DMS53 treated with DMSO at 0.1 percent for 48 hours (cell line): Measurements from ENCODE around the gene NDUFA3.

ENCODE experiments used
- DNase-seq: peaks from one replicate; lab custom pipeline; 2025; ENCODE audit not compliant: unreplicated experiment; lab: John Stamatoyannopoulos, UW

The NDUFA3 gene

DNA sequence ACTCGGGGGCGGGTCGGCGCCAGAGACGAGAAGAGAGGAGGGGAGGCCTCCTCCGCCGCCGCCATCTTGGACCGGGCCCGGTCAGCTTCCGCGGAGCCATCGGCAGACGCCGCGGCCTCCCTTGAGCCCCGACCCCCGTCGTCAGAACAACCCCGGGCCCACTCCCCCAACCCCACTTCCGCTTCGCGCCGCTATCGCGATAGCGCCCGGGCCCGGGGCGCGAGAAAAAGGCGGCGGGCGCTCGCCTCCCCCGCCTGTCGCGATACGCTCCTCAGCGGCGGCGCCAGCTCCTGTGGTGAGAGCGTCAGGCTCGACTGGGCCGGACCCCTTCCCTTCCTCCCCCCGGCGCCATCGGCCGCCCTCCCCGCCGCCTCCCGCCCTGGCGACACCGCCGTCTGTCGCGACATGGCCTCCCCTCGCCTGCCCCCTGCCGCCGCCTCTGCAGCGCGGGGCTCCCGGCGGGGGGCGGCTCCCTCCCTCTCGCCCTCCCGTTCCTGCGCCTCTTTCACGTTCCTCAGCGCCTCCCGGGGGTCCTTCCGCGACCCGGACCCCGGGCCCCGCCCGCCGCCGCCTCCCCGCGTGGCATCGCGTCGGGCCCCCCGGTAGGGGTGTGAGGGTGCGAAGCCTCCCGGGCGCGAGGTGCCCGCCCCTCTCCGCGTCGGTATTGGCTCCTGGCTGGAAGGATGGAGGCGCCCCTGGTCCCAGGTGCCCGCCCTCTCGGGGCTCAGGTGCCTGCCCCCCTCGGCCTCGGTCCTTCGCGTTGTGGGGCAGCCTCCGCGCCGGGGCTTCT lies 35.2 kb downstream of the NDUFA3 start, which contains the start of gene CNOT3:
Gene CNOT3 (plus strand): TSS at position 64 of the 790 bp plus-strand sequence. CDS start 5,217 bp downstream, outside the sequence.
- no peak for DNase-seq

GRCh38 chr19:54138489-54139256 lies 36.0 kb downstream of the NDUFA3 start:
- DNase-seq = no peak

GRCh38 chr19:54141356-54141755 lies 38.7 kb downstream of the NDUFA3 start:
- no peak for DNase-seq

GRCh38 chr19:54142166-54142780 lies 39.6 kb downstream of the NDUFA3 start:
- no peak for DNase-seq

DNA sequence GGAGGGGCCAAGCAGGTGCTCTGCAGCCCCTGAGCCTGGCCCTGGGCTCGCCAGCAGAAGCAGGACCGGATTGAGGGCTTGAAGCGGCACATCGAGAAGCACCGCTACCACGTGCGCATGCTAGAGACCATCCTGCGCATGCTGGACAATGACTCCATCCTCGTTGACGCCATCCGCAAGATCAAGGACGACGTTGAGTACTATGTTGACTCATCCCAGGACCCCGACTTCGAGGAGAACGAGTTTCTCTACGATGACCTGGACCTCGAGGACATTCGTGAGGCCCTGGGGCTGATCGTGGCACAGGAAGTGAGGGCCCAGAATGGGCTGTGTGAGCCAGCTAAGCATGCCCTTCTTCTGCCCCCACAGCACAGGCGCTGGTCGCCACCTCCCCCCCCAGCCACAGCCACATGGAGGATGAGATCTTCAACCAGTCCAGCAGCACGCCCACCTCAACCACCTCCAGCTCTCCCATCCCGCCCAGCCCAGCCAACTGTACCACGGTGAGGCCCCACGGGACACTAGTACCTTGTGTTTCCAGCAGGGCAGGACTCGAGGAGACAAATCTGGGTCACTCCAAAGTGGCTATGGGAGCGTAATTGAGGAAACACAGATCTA lies 43.0 kb downstream of the NDUFA3 start:
- DNase-seq = no peak

DNA sequence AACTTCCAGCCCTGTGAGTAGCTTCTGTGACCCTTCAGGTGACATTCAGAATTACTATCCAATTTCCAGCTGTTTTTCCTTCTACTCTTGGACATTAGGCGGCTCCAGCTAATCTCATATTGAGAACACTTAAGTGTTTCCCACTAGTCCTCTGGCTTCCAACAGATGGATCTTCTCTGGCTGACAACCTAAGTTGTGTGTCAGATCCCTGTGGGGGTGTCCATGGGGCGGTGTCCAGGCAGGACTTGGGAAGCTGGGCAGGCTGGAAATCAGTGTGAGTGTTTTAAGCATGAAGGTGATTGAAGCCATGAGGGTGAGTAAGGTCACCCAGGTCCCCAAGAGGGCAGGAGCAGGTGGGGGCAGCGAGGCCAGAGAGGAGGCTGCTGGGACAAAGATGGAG lies 45.0 kb downstream of the NDUFA3 start:
- DNase-seq = no peak

DNA sequence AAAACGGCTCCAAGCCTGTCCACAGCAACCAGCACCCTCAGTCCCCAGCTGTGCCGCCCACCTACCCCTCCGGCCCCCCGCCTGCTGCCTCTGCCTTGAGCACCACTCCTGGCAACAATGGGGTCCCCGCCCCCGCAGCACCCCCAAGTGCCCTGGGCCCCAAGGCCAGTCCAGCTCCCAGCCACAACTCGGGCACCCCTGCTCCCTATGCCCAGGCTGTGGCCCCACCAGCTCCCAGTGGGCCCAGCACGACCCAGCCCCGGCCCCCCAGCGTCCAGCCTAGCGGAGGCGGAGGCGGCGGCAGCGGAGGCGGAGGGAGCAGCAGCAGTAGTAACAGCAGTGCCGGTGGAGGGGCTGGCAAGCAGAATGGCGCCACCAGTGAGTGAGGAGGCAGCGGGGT lies 45.5 kb downstream of the NDUFA3 start:
- DNase-seq = no peak

GRCh38 chr19:54149021-54149812 lies 46.6 kb downstream of the NDUFA3 start:
- DNase-seq = no peak

DNA sequence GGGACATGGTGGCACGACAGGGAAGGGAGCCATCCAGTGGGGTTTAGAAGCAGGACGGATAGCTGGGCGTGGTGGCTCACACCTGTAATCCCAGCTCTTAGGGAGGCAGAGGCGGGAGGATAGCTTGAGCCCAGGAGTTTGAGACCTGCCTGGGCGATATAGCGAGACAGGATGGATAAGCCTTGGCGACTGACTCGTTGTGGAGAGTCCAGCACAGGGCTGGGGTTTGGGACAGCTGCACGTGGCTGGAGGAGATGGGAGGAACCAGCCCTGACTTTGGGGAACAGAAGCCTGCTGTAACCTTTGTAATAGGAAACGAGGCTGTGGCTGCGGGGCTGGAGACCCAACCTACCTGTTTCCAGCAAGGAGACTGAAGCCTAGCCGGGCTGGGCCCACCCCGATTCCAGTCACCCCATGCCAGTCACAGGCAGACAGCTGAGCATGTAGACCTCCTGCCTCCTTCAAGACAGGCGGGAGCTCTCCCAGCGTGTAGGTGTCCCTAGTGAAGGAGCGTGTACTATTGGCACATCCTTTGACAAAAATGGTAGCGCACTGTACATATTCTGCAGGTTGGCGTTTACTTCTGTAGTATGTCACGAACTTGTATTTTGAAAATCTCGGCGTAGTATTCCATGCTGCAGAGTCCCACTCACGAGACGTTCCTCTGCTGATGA lies 48.8 kb downstream of the NDUFA3 start:
- DNase-seq = no peak

DNA sequence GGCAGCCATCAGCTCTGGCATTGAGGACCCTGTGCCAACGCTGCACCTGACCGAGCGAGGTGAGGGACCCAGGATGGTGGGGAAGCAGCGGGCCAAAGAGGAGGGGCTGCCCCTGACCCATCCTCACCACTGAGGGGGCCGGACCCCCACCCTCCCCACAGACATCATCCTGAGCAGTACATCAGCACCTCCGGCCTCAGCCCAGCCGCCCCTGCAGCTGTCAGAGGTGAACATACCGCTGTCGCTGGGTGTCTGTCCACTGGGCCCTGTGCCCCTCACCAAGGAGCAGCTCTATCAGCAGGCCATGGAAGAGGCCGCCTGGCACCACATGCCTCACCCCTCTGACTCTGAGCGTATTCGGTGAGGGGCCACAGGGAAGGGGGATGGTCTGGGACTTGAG lies 49.6 kb downstream of the NDUFA3 start:
- DNase-seq = no peak

- DNase-seq = no peak
These were observed 50.3 kb downstream of the NDUFA3 start for GRCh38 chr19:54152878-54153524.

GRCh38 chr19:54153731-54154326 lies 51.2 kb downstream of the NDUFA3 start:
- DNase-seq = no peak

DNA sequence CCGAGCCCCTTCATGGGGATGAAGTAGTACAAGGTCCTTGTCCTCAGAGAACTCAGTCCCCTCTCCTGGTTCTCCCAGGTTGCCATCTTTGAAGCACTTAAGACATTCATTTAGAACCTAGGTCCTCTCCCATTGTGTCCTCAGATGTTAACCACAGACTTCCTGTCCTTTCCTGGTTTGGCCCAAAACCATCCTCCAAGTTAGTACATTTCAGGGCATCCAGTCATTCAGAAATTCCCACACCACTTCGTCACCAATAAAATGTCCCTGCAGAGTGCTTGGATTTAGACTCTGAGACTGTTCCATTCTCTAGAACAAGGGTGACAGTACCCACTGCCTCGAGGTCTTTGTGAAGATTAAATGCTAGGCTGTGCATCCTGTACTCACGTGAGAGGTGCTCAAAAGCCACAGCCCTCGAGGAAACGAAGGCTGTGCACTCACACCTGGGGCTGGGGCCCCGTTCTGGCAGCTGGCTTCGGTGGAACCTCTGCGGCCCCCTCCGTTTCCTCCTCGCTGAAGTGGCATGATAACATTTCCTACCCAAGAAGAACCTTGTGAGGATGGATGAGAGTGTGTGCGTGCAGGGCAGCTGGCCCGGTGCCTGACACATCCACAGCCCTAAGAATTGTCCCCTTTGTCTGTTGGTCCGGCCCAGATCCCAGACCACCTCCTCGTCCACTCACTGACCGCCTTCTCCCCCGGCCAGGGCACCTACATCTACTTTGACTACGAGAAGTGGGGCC lies 52.1 kb downstream of the NDUFA3 start:
- no peak for DNase-seq

DNA sequence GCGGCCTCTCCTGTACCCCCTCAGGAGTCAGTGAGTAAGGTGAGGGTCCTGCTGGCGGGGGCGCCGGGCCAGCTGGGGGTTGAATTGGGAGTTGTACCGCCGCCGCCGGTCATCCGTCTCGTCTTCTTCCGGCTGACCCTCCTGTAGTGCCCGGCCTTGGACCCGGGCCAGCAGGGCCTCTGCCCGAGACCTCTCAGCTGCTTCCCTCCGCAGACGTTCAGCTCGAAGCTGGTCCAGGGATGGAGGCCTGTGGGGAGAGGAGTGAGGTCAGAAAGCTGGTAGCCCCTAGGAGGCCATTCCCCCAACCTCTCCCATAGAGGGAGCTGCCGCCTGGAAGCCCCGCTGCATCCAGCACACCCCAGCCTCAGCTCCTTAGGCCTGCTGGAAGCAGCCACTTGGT lies 53.0 kb downstream of the NDUFA3 start:
- no peak for DNase-seq

DNA sequence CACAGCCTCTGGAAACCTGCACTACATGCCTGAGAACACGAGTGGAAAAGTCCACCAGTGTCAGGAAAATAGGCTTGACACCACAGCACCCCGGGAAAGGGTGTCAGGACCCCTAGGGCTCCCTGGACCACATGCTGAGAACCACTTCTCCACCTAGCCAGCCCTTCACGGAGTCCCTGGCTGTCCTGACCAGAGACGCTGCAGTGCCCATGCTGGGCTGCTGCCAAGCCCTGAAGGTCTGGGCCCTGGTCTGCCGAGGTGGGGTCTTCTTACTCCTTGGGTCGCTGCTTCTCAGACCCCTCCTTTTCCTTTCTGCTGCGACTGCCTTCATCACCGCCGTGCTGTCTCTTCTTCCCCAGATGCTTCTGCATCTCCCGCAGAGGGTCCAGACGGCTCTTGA lies 53.8 kb downstream of the NDUFA3 start:
- no peak for DNase-seq

DNA sequence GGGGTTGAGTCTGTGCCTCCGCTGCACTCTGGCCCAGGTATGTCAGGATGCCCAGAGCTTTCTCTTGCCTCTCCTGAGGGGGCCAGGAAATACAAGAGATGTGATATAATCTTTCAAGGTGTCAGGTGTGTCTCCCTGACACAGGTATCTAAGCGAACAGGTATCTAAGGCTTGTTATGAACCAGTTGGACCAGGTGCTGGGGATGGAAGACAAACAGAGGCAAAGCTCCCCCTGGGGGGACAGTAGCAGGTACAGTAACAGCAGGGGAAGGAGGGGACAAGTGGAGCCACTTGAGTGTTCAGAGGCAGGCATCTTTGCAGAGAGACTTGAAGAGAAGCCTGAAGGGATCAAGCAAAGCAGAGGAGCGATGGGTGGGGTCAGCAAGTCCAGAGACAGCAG lies 54.3 kb downstream of the NDUFA3 start:
- no peak for DNase-seq
